Aorta (tissue), 5 donors: Measurements from ENCODE around the gene MT1E. TPM values are rescaled to one million over a fixed set of nuclear protein-coding genes. Genes with fewer than 3 reads are reported as not detected.

Experiments
- ATAC-seq: fragments of 200-7000 bp; cut with Tn5 transposase; one replicate; pipeline ENCODE4 v1.9.1; 2022; ENCODE audit warnings: moderate library complexity; ENCODE audit not compliant: low FRiP score
- DNase-seq, 2 donors: peaks; one replicate each; pipeline ENCODE4 v3.0.0-alpha.2; 2020
- H3K27ac ChIP-seq, 2 donors: one replicate each; pipeline ENCODE4 v1.5.1; 2013; ENCODE audit warnings: low read length in 2 of 2, mild to moderate bottlenecking in 2 of 2, moderate library complexity in 2 of 2, control low read depth in 1 of 2, inconsistent platforms in 1 of 2, low read depth in 1 of 2
- H3K27me3 ChIP-seq, 2 donors: one replicate each; pipeline ENCODE4 v1.6.1; 2013; ENCODE audit warnings: control low read depth in 1 of 2, low read length in 1 of 2, mild to moderate bottlenecking in 1 of 2, moderate library complexity in 1 of 2; ENCODE audit not compliant: insufficient read depth in 2 of 2, control insufficient read depth in 1 of 2
- H3K36me3 ChIP-seq, 2 donors: one replicate each; pipeline ENCODE4 v1.6.1; 2013; ENCODE audit warnings: control low read depth in 1 of 2, low read length in 1 of 2, mild to moderate bottlenecking in 1 of 2; ENCODE audit not compliant: insufficient read depth in 2 of 2, control insufficient read depth in 1 of 2
- H3K4me1 ChIP-seq, 2 donors: one replicate each; pipeline ENCODE4 v1.6.1; 2013; ENCODE audit warnings: low read length in 2 of 2, control low read depth in 1 of 2, mild to moderate bottlenecking in 1 of 2, moderate library complexity in 1 of 2; ENCODE audit not compliant: insufficient read depth in 2 of 2, control insufficient read depth in 1 of 2
- H3K4me3 ChIP-seq, 2 donors: one replicate each; pipeline ENCODE4 v1.5.1; 2013; ENCODE audit warnings: low read length in 2 of 2, control low read depth in 1 of 2, mild to moderate bottlenecking in 1 of 2
- H3K9me3 ChIP-seq: one replicate; pipeline ENCODE4 v1.6.1; 2013; ENCODE audit warnings: mild to moderate bottlenecking, low read length; ENCODE audit not compliant: control insufficient read depth
- WGBS, 2 donors: extraction: QIAGEN DNeasy Blood & Tissue Kit; methylation state at CpG; one replicate each; pipeline ENCODE4 v1.1.7; 2013; 5-methylcytosine and 5-hydroxymethylcytosine counted together
- intact Hi-C, 2 donors: fragments of 100-400 bp; cut with DNase I; formaldehyde crosslinking; loops; one replicate each; pipeline versions ENCODE4 v1.14.2 to v1.15.0; 2022
- polyA plus RNA-seq, 2 donors: library from polyadenylated mRNA; stranded (reverse); fragments of 200-250 nt; gene quantifications; one replicate each; pipeline ENCODE4 v1.2.3, GENCODE V29; 2013
- total RNA-seq, 2 donors: library from RNA; stranded (reverse); fragmentation: NEBNext Ultra II Directional; extraction: Animal tissue kit (Norgen Biotek cat#: 25700); gene quantifications; one replicate each; pipeline ENCODE4 v1.2.1, GENCODE V29; 2021
- donor health status: healthy with polysubstance abuse.
- donor health status: Bipolar disorder and iron deficiency.
- donor health status: DM: no; HTN: no; CAD: no.
- donor health status: DM: no; HTN: no; CAD: no.
- donor health status: DM: yes; HTN: yes; CAD: no.

Gene MT1E
- total and polyA plus RNA-seq, 4 donors: 47.8 to 606 (median 270) TPM

GRCh38 chr16:56589141-56590039 lies 36.2 kb upstream of the MT1E start, which contains the start of gene MT3:
MT3 (plus strand) TSS chr16:56589528; CDS start chr16:56589591, 63 bp downstream.
- no peak for ATAC-seq
- intact Hi-C loops: no loop called here
- H3K4me3 ChIP-seq: peak within 1 kb of the TSS in 1 of 2 donors; percentile 36
- no peaks in the 10 kb centered on the region for H3K36me3 ChIP-seq
- no peaks in the 10 kb centered on the region for H3K9me3 ChIP-seq
- 3 to 5% methylated on average over 70 to 87 of the region's 87 CpGs for WGBS, 2 donors
- no peaks in the 10 kb centered on the region for H3K27me3 ChIP-seq
- no peak for DNase-seq
- no peaks in the 10 kb centered on the region for H3K4me1 ChIP-seq
- no peak within 1 kb of the TSS for H3K27ac ChIP-seq

GRCh38 chr16:56591377-56592060 lies 34.1 kb upstream of the MT1E start:
- ATAC-seq: no peak
- WGBS, 2 donors: 69 to 75% methylated on average over 4 of the region's 4 CpGs
- no peak for DNase-seq
- no peak overlapping the region for H3K27ac ChIP-seq
- no peaks in the 10 kb centered on the region for H3K36me3 ChIP-seq
- H3K27me3 ChIP-seq: no peaks in the 10 kb centered on the region
- intact Hi-C loops: no loop called here
- no peaks in the 10 kb centered on the region for H3K9me3 ChIP-seq
- H3K4me1 ChIP-seq: no peaks in the 10 kb centered on the region
- H3K4me3 ChIP-seq: no peak overlapping the region

DNA sequence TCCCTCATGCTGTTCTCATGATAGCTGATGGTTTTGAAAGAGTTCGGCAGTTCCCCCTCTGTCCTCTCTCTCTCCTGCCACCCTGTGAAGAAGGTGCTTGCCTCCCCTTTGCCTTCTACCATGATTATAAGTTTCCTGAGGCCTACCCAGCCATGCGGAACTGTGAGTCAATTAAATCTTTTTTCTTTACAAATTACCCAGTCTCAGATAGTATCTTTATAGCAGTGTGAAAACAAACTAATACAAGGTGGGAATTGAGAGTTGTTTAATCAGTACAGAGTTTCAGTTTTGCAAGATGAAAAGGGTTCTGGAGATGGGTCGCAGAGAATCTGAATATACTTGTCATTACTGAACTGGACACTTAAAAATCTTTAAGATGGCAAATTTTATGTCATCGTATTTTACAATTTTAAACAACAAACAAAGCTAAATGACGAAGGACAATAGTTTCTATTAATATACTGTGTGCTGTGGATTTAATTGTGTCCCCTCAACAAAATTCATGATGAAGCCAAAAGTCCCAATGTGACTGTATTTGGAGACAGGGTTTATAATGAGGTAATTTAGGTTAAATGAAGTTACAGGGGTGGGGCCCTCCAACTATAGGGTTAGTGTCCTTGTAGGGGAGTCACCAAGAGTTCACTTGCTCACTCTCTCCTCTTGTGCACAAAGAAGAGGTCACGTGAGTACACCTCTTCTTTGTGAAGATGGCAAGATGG lies 31.8 kb upstream of the MT1E start:
- no peak for ATAC-seq
- WGBS, 2 donors: 95 to 96% methylated on average over 6 of the region's 6 CpGs
- Histone ChIP-seq H3K27me3 (no peaks in the 10 kb centered on the region), H3K9me3 (no peaks in the 10 kb centered on the region), H3K27ac (no peak overlapping the region), H3K36me3 (no peaks in the 10 kb centered on the region), H3K4me1 (no peaks in the 10 kb centered on the region), H3K4me3 (no peak overlapping the region)
- intact Hi-C loops: no loop called here
- no peak for DNase-seq

DNA sequence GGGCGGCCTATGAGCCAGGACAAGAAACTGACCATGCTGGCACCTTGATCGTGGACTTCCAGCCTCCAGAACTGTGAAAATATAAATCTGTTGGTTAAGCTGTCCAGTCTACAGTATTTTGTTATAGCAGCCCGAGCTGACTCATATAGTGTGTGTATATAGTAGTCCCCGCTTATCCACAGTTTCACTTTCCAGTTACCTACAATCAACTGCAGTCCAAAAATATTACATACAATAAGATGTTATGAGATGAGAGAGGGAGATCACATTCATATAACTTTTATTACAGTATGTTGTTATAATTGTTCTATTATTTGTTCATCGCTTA lies 31.3 kb upstream of the MT1E start:
- no peaks in the 10 kb centered on the region for H3K9me3 ChIP-seq
- WGBS, 2 donors: 96 to 97% methylated on average over 5 of the region's 5 CpGs
- H3K27ac ChIP-seq: no peak overlapping the region
- intact Hi-C loops: no loop called here
- no peak overlapping the region for H3K4me3 ChIP-seq
- H3K4me1 ChIP-seq: no peaks in the 10 kb centered on the region
- H3K36me3 ChIP-seq: no peaks in the 10 kb centered on the region
- no peaks in the 10 kb centered on the region for H3K27me3 ChIP-seq
- DNase-seq (no peak), ATAC-seq (no peak)

DNA sequence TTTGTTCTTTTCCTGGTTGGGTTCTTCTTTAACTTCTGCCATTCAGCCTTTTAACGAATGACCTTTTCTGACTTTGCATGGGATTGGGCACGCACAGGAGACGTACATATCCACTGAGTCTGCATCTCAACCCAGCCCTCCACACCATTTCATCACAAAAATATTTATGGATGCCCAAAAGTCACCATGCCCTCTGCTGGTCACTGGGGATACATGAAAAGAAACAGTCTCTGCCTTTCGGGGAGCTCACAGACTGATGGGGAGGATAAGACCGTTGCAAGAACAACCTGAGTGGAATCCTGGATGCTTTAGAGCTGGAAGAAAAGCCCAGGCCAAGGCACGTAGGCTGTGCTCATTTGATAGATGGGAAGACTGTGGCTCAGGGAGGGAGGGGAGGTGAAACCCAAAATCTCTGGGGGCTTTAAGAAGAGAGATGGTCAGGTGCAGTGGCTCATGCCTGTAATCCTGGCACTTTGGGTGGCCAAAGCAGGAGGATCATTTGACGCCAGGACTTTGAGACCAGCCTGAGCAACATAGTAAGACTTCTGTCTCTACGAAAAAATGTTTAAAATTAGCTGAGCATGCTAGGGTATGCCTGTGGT lies 25.1 kb upstream of the MT1E start:
- Histone ChIP-seq H3K9me3 (no peaks in the 10 kb centered on the region), H3K27me3 (no peaks in the 10 kb centered on the region), H3K4me3 (no peak overlapping the region), H3K36me3 (no peaks in the 10 kb centered on the region), H3K27ac (no peak overlapping the region), H3K4me1 (no peaks in the 10 kb centered on the region)
- 25 to 29% methylated on average over 8 of the region's 8 CpGs for WGBS, 2 donors
- peak; percentile 57 for ATAC-seq
- intact Hi-C loops: loop anchor here (2.0 to 10.0 kb wide), 4 partner anchors 42 to 102 kb away; no protein-coding TSS in a partner anchor
- DNase-seq: no peak

- no peaks in the 10 kb centered on the region for H3K27me3 ChIP-seq
- no peak overlapping the region for H3K27ac ChIP-seq
- H3K4me3 ChIP-seq: no peak overlapping the region
- intact Hi-C loops: loop anchor here (2.0 to 10.0 kb wide), 4 partner anchors 41 to 101 kb away; no protein-coding TSS in a partner anchor
- H3K36me3 ChIP-seq: no peaks in the 10 kb centered on the region
- H3K4me1 ChIP-seq: no peaks in the 10 kb centered on the region
- DNase-seq (no peak), ATAC-seq (no peak)
- H3K9me3 ChIP-seq: no peaks in the 10 kb centered on the region
- 60 to 62% methylated on average over 9 of the region's 9 CpGs for WGBS, 2 donors
Observed at GRCh38 chr16:56601325-56601724, 24.3 kb upstream of the MT1E start.

DNA sequence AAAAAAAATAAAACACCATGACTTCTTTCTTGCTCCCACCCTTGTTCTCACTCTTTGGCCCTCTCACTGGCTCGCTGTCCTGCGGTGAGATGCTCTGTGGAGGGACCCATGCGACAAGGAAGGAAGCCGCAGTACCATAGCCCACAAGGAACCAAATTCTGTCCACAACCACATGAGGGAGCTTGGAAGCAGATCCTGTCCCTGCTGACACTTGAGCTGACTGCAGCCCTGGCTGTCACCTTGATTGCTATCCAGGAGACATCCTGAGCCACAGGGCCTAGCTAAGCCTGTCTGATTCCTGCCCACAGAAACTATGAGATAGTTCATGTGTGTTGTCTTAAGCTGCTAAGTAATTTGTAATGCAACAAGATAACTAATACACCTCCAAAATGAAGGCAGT lies 22.0 kb upstream of the MT1E start:
- Histone ChIP-seq H3K36me3 (no peaks in the 10 kb centered on the region), H3K4me3 (no peak overlapping the region), H3K27me3 (no peaks in the 10 kb centered on the region), H3K4me1 (no peaks in the 10 kb centered on the region), H3K9me3 (no peaks in the 10 kb centered on the region), H3K27ac (no peak overlapping the region)
- intact Hi-C loops: loop anchor here (2.0 to 10.0 kb wide), 4 partner anchors 39 to 99 kb away; no protein-coding TSS in a partner anchor
- ATAC-seq (no peak), DNase-seq (no peak)
- 60 to 63% methylated on average over 4 of the region's 4 CpGs for WGBS, 2 donors

DNA sequence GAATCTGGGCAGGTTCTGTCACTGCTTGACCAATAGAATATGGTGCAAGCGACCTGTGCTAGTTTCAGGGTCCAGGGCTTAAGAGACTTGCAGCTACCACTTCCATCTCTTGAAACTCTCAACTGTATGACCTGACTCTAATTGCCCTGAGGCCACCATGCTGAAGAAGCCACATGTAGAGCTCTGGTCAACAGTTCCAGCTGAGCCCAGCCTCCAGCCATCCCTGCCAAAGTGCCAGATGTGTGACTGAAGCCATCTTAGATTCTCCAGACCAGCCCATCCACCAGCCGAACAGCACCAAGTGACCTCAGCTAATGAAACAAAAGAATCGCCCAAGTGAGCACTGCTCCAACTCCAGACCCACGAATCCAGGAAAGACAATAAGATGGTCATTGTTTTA lies 20.6 kb upstream of the MT1E start:
- intact Hi-C loops: loop anchor here (2.0 to 10.0 kb wide), 5 partner anchors 37 to 97 kb away; partner anchors contain the start of gene MT1X (in 1 of the 2)
- DNase-seq (no peak), ATAC-seq (no peak)
- H3K27ac ChIP-seq: no peak overlapping the region
- no peaks in the 10 kb centered on the region for H3K9me3 ChIP-seq
- no peaks in the 10 kb centered on the region for H3K36me3 ChIP-seq
- H3K27me3 ChIP-seq: no peaks in the 10 kb centered on the region
- H3K4me1 ChIP-seq: no peaks in the 10 kb centered on the region
- 76 to 89% methylated on average over 4 of the region's 4 CpGs for WGBS, 2 donors
- H3K4me3 ChIP-seq: no peak overlapping the region
